Activated B cell treated with CpG ODN at 0.5 μM for 24 hours (primary cell): ENCODE results near the gene ATXN2. TPM values are rescaled to one million over a fixed set of nuclear protein-coding genes. Genes with fewer than 3 reads are reported as not detected.

ENCODE experiments used
- ATAC-seq: fragments of 200-7000 bp; cut with Tn5 transposase; one replicate; pipeline ENCODE4 v1.10.0; 2021; ENCODE audit warnings: low read depth, mild to moderate bottlenecking, moderate library complexity
- CTCF ChIA-PET: fragments of 350-600 bp; sonication (Branson Sonifier 250); formaldehyde crosslinking; loops from one replicate; lab custom pipeline; 2021; ENCODE audit warnings: antibody characterized with exemption; lab: Charles Lee
- POLR2A ChIA-PET: fragments of 350-600 bp; sonication (Branson Sonifier 250); formaldehyde crosslinking; loops from one replicate; lab custom pipeline; 2021; ENCODE audit warnings: antibody characterized with exemption; lab: Charles Lee
- DNase-seq: peaks from one replicate; pipeline ENCODE4 v3.0.0; 2022
- H3K27ac Mint-ChIP-seq: one replicate; pipeline ENCODE4 v1.8.0; 2020; ENCODE audit warnings: mixed read lengths
- H3K27me3 Mint-ChIP-seq: one replicate; pipeline ENCODE4 v1.8.0; 2021; ENCODE audit warnings: mixed read lengths
- H3K36me3 Mint-ChIP-seq: one replicate; pipeline ENCODE4 v1.8.0; 2021; ENCODE audit warnings: low read depth, mixed read lengths
- H3K4me1 Mint-ChIP-seq: one replicate; pipeline ENCODE4 v1.8.0; 2021; ENCODE audit warnings: mixed read lengths
- H3K4me3 Mint-ChIP-seq: one replicate; pipeline ENCODE4 v1.8.0; 2020; ENCODE audit warnings: mild to moderate bottlenecking, mixed read lengths
- H3K9me3 Mint-ChIP-seq: one replicate; pipeline ENCODE4 v1.8.0; 2020; ENCODE audit warnings: mixed read lengths
- CTCF ChIP-seq: fragments of 200-600 bp; IDR thresholded peaks from one replicate; pipeline ENCODE4 v1.8.0; 2022; ENCODE audit warnings: antibody characterized with exemption, mild to moderate bottlenecking
- intact Hi-C: fragments of 100-400 bp; cut with micrococcal nuclease; formaldehyde crosslinking; loops from one replicate; pipeline ENCODE4 v1.15.1; 2024
- total RNA-seq: library from RNA; stranded (reverse); gene quantifications from 2 replicates; pipeline ENCODE4 v1.2.3, GENCODE V29; 2022

The ATXN2 gene
- total RNA-seq, 1 donor from 2014 or later: 46.2 TPM

- H3K9me3 Mint-ChIP-seq: no peaks in the 10 kb centered on the region
- H3K36me3 Mint-ChIP-seq: peaks cover 71% of the 10 kb centered on the region
- intact Hi-C loops: no loop called here
- DNase-seq (no peak), ATAC-seq (no peak)
- no peak for TF ChIP-seq CTCF
- H3K27ac Mint-ChIP-seq: no peak overlapping the region
- no peaks in the 10 kb centered on the region for H3K27me3 Mint-ChIP-seq
- CTCF ChIA-PET: no interaction called here
- H3K4me1 Mint-ChIP-seq: no peaks in the 10 kb centered on the region
- POLR2A ChIA-PET: interaction anchor here (0.5 kb wide), 1 partner anchor 45 kb away, joined by 11 read pairs; no protein-coding TSS in a partner anchor
- no peak overlapping the region for H3K4me3 Mint-ChIP-seq
Measured at GRCh38 chr12:111488271-111488670, 110.8 kb downstream of the ATXN2 start.

DNA sequence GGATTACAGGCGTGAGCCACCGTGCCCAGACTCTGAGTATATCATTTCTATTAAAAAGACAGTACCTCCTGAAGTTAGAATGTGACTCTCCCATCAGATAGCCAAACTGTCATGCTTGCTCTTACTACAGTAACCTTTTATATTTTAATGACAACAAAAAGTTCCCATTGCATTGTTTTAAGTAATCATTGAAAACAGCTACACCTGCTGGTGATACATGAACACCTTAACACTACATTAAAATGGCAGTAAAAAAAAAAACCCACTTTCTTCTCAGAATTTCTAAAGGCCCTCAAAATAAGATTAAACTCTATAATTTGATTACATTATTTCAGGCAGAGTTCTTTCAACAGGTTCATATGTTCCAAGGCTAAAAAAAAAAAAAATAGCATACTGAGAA lies 116.7 kb downstream of the ATXN2 start:
- no peak for DNase-seq
- ChIA-PET POLR2A (no interaction called here), CTCF (interaction anchor here (0.8 to 4.9 kb wide), 3 partner anchors 21 to 85 kb away, joined by 4 to 33 read pairs (median 7); no protein-coding TSS in a partner anchor)
- Mint-ChIP-seq H3K27me3 (no peaks in the 10 kb centered on the region), H3K27ac (no peak overlapping the region), H3K4me1 (no peaks in the 10 kb centered on the region), H3K4me3 (no peak overlapping the region), H3K36me3 (peaks cover 52% of the 10 kb centered on the region), H3K9me3 (no peaks in the 10 kb centered on the region)
- intact Hi-C loops: loop anchor here (1.0 to 2.0 kb wide), 2 partner anchors 85 to 152 kb away; no protein-coding TSS in a partner anchor
- no peak for ATAC-seq
- TF ChIP-seq CTCF: no peak

DNA sequence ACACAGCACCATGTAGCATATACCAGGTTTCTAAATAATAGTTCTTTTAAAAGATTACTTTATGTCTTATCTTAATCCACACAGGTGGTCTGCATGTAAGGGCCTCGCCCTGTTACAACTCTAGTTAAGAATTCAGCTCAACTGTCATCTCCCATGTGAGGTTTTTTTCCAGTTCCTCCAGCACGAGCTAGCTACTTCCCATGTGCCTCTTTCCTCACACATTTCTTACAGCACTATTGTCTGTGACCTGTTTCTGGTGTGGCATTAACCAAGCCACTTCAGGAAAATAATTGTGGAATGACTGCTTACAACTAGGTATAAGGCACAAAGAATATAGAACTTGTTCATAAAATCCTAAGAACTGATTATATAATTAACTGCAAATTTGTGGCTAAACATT lies 127.9 kb downstream of the ATXN2 start:
- Mint-ChIP-seq H3K9me3 (no peaks in the 10 kb centered on the region), H3K27ac (no peak overlapping the region), H3K4me1 (no peaks in the 10 kb centered on the region), H3K4me3 (no peak overlapping the region), H3K27me3 (no peaks in the 10 kb centered on the region), H3K36me3 (peaks cover 57% of the 10 kb centered on the region)
- no peak for TF ChIP-seq CTCF
- ChIA-PET POLR2A (no interaction called here), CTCF (interaction anchor here (1.1 to 2.2 kb wide), 2 partner anchors 20 to 74 kb away, joined by 5 to 8 read pairs; no protein-coding TSS in a partner anchor)
- DNase-seq (no peak), ATAC-seq (no peak)
- intact Hi-C loops: no loop called here

- ChIA-PET CTCF (no interaction called here), POLR2A (no interaction called here)
- H3K27ac Mint-ChIP-seq: no peak overlapping the region
- ATAC-seq (no peak), DNase-seq (no peak)
- no peaks in the 10 kb centered on the region for H3K9me3 Mint-ChIP-seq
- no peak overlapping the region for H3K4me3 Mint-ChIP-seq
- H3K36me3 Mint-ChIP-seq: peaks cover 52% of the 10 kb centered on the region
- intact Hi-C loops: no loop called here
- H3K27me3 Mint-ChIP-seq: no peaks in the 10 kb centered on the region
- TF ChIP-seq CTCF: no peak
- no peaks in the 10 kb centered on the region for H3K4me1 Mint-ChIP-seq
Measured at GRCh38 chr12:111469401-111469800, 129.7 kb downstream of the ATXN2 start.

GRCh38 chr12:111467857-111468241 lies 131.3 kb downstream of the ATXN2 start:
- Mint-ChIP-seq H3K9me3 (no peaks in the 10 kb centered on the region), H3K4me3 (no peak overlapping the region), H3K27ac (no peak overlapping the region), H3K27me3 (no peaks in the 10 kb centered on the region), H3K4me1 (no peaks in the 10 kb centered on the region), H3K36me3 (peaks cover 45% of the 10 kb centered on the region)
- intact Hi-C loops: no loop called here
- CTCF ChIA-PET: no interaction called here
- TF ChIP-seq CTCF: no peak
- DNase-seq (no peak), ATAC-seq (no peak)
- POLR2A ChIA-PET: no interaction called here
